SK-N-SH (cell line): Measurements from ENCODE around the gene ERICH3. TPM values are rescaled to one million over a fixed set of nuclear protein-coding genes. Genes with fewer than 3 reads are reported as not detected.

Experiments
- CTCF ChIA-PET: fragments of 300-600, 350-600 bp; formaldehyde crosslinking; extraction: SDS; loops from one replicate; lab custom pipeline; 2021; lab: Yijun Ruan, JAX
- POLR2A ChIA-PET: fragments of 350-600 bp; sonication (Branson Sonifier 250); formaldehyde crosslinking; extraction: SDS; loops from one replicate; lab custom pipeline; 2020; ENCODE audit warnings: antibody characterized with exemption, inconsistent platforms; lab: Yijun Ruan, JAX
- DNase-seq: peaks from one replicate; pipeline ENCODE4 v3.0.0; 2012
- H2AFZ ChIP-seq: fragments of 200-600 bp; sonication (generic); 2 replicates; pipeline ENCODE4 v1.8.1; 2016; ENCODE audit warnings: antibody characterized with exemption, mild to moderate bottlenecking, low read depth
- H3F3A ChIP-seq: fragments of 200-600 bp; sonication (generic); replicated peaks from 2 replicates; pipeline ENCODE3; 2016; ENCODE audit warnings: antibody characterized with exemption, mild to moderate bottlenecking; ENCODE audit not compliant: insufficient read depth
- H3K27ac ChIP-seq, 2 experiments: fragments of 200-500 bp in 1 of 2; fragments of 200-600 bp in 1 of 2; sonication (Bioruptor generic) in 1 of 2; sonication (generic), shearing (Covaris generic) in 1 of 2; 2 replicates each; pipeline versions ENCODE4 v1.5.1 to v1.6.1; 2014 to 2016; ENCODE audit warnings: low read depth in 2 of 2, inconsistent platforms in 1 of 2, low read length in 1 of 2, mild to moderate bottlenecking in 1 of 2, mixed read lengths in 1 of 2
- H3K27me3 ChIP-seq: fragments of 200-600 bp; sonication (generic), shearing (Covaris generic); 2 replicates; pipeline ENCODE4 v1.6.1; 2016; ENCODE audit warnings: mixed run types; ENCODE audit not compliant: insufficient read depth
- H3K36me3 ChIP-seq, 2 experiments: fragments of 200-500 bp in 1 of 2; fragments of 200-600 bp in 1 of 2; sonication (Bioruptor generic) in 1 of 2; sonication (generic) in 1 of 2; replicated peaks in 1 of 2; 2 replicates each; pipeline versions ENCODE3 to v1.5.1; 2014 to 2016; ENCODE audit warnings: low read length in 1 of 2, mild to moderate bottlenecking in 1 of 2; ENCODE audit not compliant: insufficient read depth in 2 of 2, control insufficient read depth in 1 of 2
- H3K4me1 ChIP-seq, 2 experiments: fragments of 200-500 bp in 1 of 2; fragments of 200-600 bp in 1 of 2; sonication (Bioruptor generic) in 1 of 2; sonication (generic), shearing (Covaris generic) in 1 of 2; 2 replicates each; pipeline versions ENCODE4 v1.5.1 to v1.6.1; 2014 to 2016; ENCODE audit warnings: low read depth in 1 of 2, low read length in 1 of 2, mixed run types in 1 of 2; ENCODE audit not compliant: insufficient read depth in 2 of 2, control insufficient read depth in 1 of 2
- H3K4me2 ChIP-seq: fragments of 200-600 bp; sonication (generic), shearing (Covaris generic); 2 replicates; pipeline ENCODE4 v1.6.1; 2017; ENCODE audit warnings: mixed run types
- H3K4me3 ChIP-seq, 2 experiments: fragments of 200-500 bp in 1 of 2; fragments of 200-600 bp in 1 of 2; sonication (Bioruptor generic) in 1 of 2; sonication (generic), shearing (Covaris generic) in 1 of 2; 2 replicates each; pipeline versions ENCODE4 v1.5.1 to v1.8.1; 2014 to 2016; ENCODE audit warnings: low read depth in 2 of 2, inconsistent platforms in 1 of 2, low read length in 1 of 2, mild to moderate bottlenecking in 1 of 2, mixed read lengths in 1 of 2, moderate library complexity in 1 of 2
- H3K79me2 ChIP-seq: fragments of 200-600 bp; sonication (generic); 2 replicates; pipeline ENCODE4 v1.8.1; 2017; ENCODE audit warnings: mild to moderate bottlenecking; ENCODE audit not compliant: insufficient read depth
- H3K9ac ChIP-seq: fragments of 200-600 bp; sonication (generic); 2 replicates; pipeline ENCODE4 v1.6.1; 2017; ENCODE audit warnings: mixed run types
- H3K9me2 ChIP-seq: fragments of 200-600 bp; sonication (generic); 2 replicates; pipeline ENCODE4 v1.6.1; 2017; ENCODE audit warnings: mixed run types
- H3K9me3 ChIP-seq: fragments of 200-600 bp; sonication (generic); 2 replicates; pipeline ENCODE4 v1.6.1; 2017; ENCODE audit warnings: mixed run types, mild to moderate bottlenecking, moderate library complexity
- H4K20me1 ChIP-seq: fragments of 200-600 bp; sonication (generic); 2 replicates; pipeline ENCODE4 v1.6.1; 2017; ENCODE audit warnings: mild to moderate bottlenecking, mixed run types; ENCODE audit not compliant: insufficient read depth
- CHD2 ChIP-seq: fragments of 150-350 bp; IDR thresholded peaks from 2 replicates; pipeline ENCODE4 v1.6.1; 2018; ENCODE audit warnings: low read length; ENCODE audit not compliant: partially characterized antibody
- CTCF ChIP-seq: fragments of 200-600 bp; sonication (generic); IDR thresholded peaks from 2 replicates; pipeline ENCODE4 v1.6.1; 2017; ENCODE audit warnings: antibody characterized with exemption, mild to moderate bottlenecking, moderate library complexity
- EP300 ChIP-seq, 2 experiments: IDR thresholded peaks; 2 replicates each; pipeline versions ENCODE4 v1.4.0 to v1.6.1; 2012; ENCODE audit warnings: borderline replicate concordance in 1 of 2, low read depth in 1 of 2, low read length in 1 of 2
- EZH2phosphoT487 ChIP-seq: fragments of 200-600 bp; sonication (generic); IDR thresholded peaks from 2 replicates; pipeline ENCODE4 v1.6.1; 2017; ENCODE audit warnings: low read depth, mixed run types, mild to moderate bottlenecking, antibody characterized with exemption, moderate library complexity, borderline replicate concordance
- FOXM1 ChIP-seq: IDR thresholded peaks from 2 replicates; pipeline ENCODE4 v1.4.0; 2012; ENCODE audit warnings: low read depth, mild to moderate bottlenecking
- GABPA ChIP-seq: IDR thresholded peaks from 2 replicates; pipeline ENCODE4 v1.4.0; 2012; ENCODE audit warnings: low read depth, mild to moderate bottlenecking
- GATA2 ChIP-seq: sonication (generic); formaldehyde crosslinking; IDR thresholded peaks from 2 replicates; pipeline ENCODE4 v1.5.0; 2020; ENCODE audit warnings: mild to moderate bottlenecking, missing genetic modification reagents
- IRF3 ChIP-seq: fragments of 150-350 bp; IDR thresholded peaks from 2 replicates; pipeline ENCODE4 v1.6.1; 2016; ENCODE audit warnings: mild to moderate bottlenecking, low read depth, low read length
- MAX ChIP-seq: IDR thresholded peaks from 2 replicates; pipeline ENCODE4 v1.4.0; 2012; ENCODE audit warnings: low read depth
- NRF1 ChIP-seq: IDR thresholded peaks from 2 replicates; pipeline ENCODE4 v1.6.1; 2012; ENCODE audit warnings: low read depth, mild to moderate bottlenecking, low read length
- PBX3 ChIP-seq: IDR thresholded peaks from 2 replicates; pipeline ENCODE4; 2012
- RCOR1 ChIP-seq: fragments of 150-350 bp; IDR thresholded peaks from 2 replicates; pipeline ENCODE4 v1.6.1; 2017; ENCODE audit warnings: antibody characterized with exemption, low read length
- RFX5 ChIP-seq: IDR thresholded peaks from 2 replicates; pipeline ENCODE4 v1.6.1; 2012; ENCODE audit warnings: mild to moderate bottlenecking, improper control_type of control experiment, low read length
- RXRA ChIP-seq: IDR thresholded peaks from 2 replicates; pipeline ENCODE4 v1.4.0; 2012; ENCODE audit warnings: low read depth, mild to moderate bottlenecking, borderline replicate concordance
- SIN3A ChIP-seq: IDR thresholded peaks from 2 replicates; pipeline ENCODE4 v1.6.1; 2012; ENCODE audit warnings: low read depth, mild to moderate bottlenecking, low read length, moderate library complexity, borderline replicate concordance
- USF1 ChIP-seq: IDR thresholded peaks from 2 replicates; pipeline ENCODE4 v1.4.0; 2012; ENCODE audit warnings: low read depth, borderline replicate concordance
- YY1 ChIP-seq: IDR thresholded peaks from 2 replicates; pipeline ENCODE4 v1.4.0; 2012; ENCODE audit warnings: low read depth, mild to moderate bottlenecking
- WGBS: methylation state at CpG from one replicate; pipeline ENCODE4 v1.1.6; 2017; ENCODE audit warnings: low lambda C conversion rate; 5-methylcytosine and 5-hydroxymethylcytosine counted together
- polyA plus RNA-seq, 3 experiments: library from polyadenylated mRNA; depleted of rRNA; stranded (reverse); fragments of >200 nt; gene quantifications; 2 replicates each; pipeline ENCODE4 v1.2.3, GENCODE V29; 2012

ERICH3 gene
- polyA plus RNA-seq, 1 of the 3 experiments (the other 2 are of a cell fraction), result not detected

- Histone ChIP-seq H3K36me3 (no peaks in the 10 kb centered on the region), H3K9ac (no peak overlapping the region), H2AFZ (no peak overlapping the region), H3K4me2 (no peak overlapping the region), H3K79me2 (no peaks in the 10 kb centered on the region), H3K4me1 (peaks cover 0 to 2% of the 10 kb centered on the region in 2 experiments; a peak in 2 of 4 replicates), H3K9me3 (no peaks in the 10 kb centered on the region), H3K27ac (no peak overlapping the region; a peak in 1 of 4 replicates), H3F3A (no peaks in the 10 kb centered on the region), H3K9me2 (no peaks in the 10 kb centered on the region), H3K4me3 (no peak overlapping the region), H3K27me3 (no peaks in the 10 kb centered on the region), H4K20me1 (no peaks in the 10 kb centered on the region)
- CTCF ChIA-PET, result interaction anchor here (1.0 kb wide), 1 partner anchor 69 kb away, joined by 4 read pairs; no protein-coding TSS in a partner anchor
- DNase-seq, result no peak
- no peak for TF ChIP-seq YY1
- no peak for TF ChIP-seq NRF1
- TF ChIP-seq RXRA, result no peak
- TF ChIP-seq EP300 (IDR thresholded peaks at IDR 0.05; ENCODE audit: borderline replicate concordance in 1 of 2, low read depth in 1 of 2, low read length in 1 of 2), result 0 out of 4 replicates have a peak, but pooled peaks of 1 of the 2 experiments have one; percentile 24
- peak; percentile 9; the same call in 1 of the 2 replicates for TF ChIP-seq GATA2 (CRISPR knock-in tag)
- TF ChIP-seq MAX, result no peak
- TF ChIP-seq RFX5, result no peak
- TF ChIP-seq PBX3, result no peak
- POLR2A ChIA-PET, result no interaction called here
- 41% methylated on average over 3 of the region's 3 CpGs for WGBS
These were observed 53.4 kb downstream of the ERICH3 start for GRCh38 chr1:74620242-74620641.

- Histone ChIP-seq H3K27me3 (no peaks in the 10 kb centered on the region), H3K4me1 (peaks cover 0 to 2% of the 10 kb centered on the region in 2 experiments; a peak in 2 of 4 replicates), H3K79me2 (no peaks in the 10 kb centered on the region), H3F3A (no peaks in the 10 kb centered on the region), H2AFZ (no peak overlapping the region), H3K9me3 (no peaks in the 10 kb centered on the region), H3K36me3 (no peaks in the 10 kb centered on the region), H3K27ac (no peak overlapping the region), H3K9me2 (no peaks in the 10 kb centered on the region), H3K4me2 (no peak overlapping the region), H4K20me1 (no peaks in the 10 kb centered on the region), H3K4me3 (no peak overlapping the region), H3K9ac (no peak overlapping the region)
- 65% methylated on average over 2 of the region's 2 CpGs for WGBS
- ChIA-PET POLR2A (no interaction called here), CTCF (no interaction called here)
- no peak for DNase-seq
- TF ChIP-seq RCOR1, result no peak
- no peak for TF ChIP-seq FOXM1
- TF ChIP-seq CHD2, result no peak
- no peak for TF ChIP-seq RFX5
- TF ChIP-seq IRF3, result no peak
- TF ChIP-seq EZH2phosphoT487, result no peak
- TF ChIP-seq USF1, result no peak
- no peak for TF ChIP-seq RXRA
- TF ChIP-seq MAX, result no peak
- no peak for TF ChIP-seq EP300 (IDR thresholded peaks at IDR 0.05; ENCODE audit: borderline replicate concordance in 1 of 2, low read depth in 1 of 2, low read length in 1 of 2)
- TF ChIP-seq SIN3A, result no peak
- TF ChIP-seq CTCF, result no peak
- TF ChIP-seq NRF1, result no peak
- TF ChIP-seq GATA2 (CRISPR knock-in tag), result no peak
- TF ChIP-seq GABPA, result no peak
These were observed 54.6 kb downstream of the ERICH3 start for GRCh38 chr1:74618974-74619373.
